Measurements from ENCODE around the gene LRRK1. TPM values are rescaled to one million over a fixed set of nuclear protein-coding genes. Genes with fewer than 3 reads are reported as not detected.

LRRK1 gene
- total RNA-seq, 2 donors from 2014 or later: 18.6 to 20.3 TPM

- Histone ChIP-seq H3K4me3 (no peak overlapping the region), H3K4me1 (replicated peaks) (peaks cover 4% of the 10 kb centered on the region), H3K27me3 (replicated peaks; ENCODE audit: insufficient read depth) (no peaks in the 10 kb centered on the region), H3K27ac (no peak overlapping the region), H3K9me3 (no peaks in the 10 kb centered on the region), H3K36me3 (peaks cover 0 to 6% of the 10 kb centered on the region in 2 donors)
- no peak for DNase-seq (ENCODE audit: low spot score)
- no peak for TF ChIP-seq CTCF (IDR thresholded peaks at IDR 0.05)
- no peak for TF ChIP-seq POLR2AphosphoS5 (IDR thresholded peaks at IDR 0.05)
- intact Hi-C loops (cut with DNase I): no loop called here
- 93% methylated on average over 18 of the region's 19 CpGs for WGBS
Observed at GRCh38 chr15:101064795-101065569, 145.8 kb downstream of the LRRK1 start.

- TF ChIP-seq CTCF (IDR thresholded peaks at IDR 0.05) (no peak), POLR2A (IDR thresholded peaks at IDR 0.05) (no peak), POLR2AphosphoS5 (IDR thresholded peaks at IDR 0.05) (no peak)
- no peaks in the 10 kb centered on the region for H3K27me3 ChIP-seq (replicated peaks; ENCODE audit: insufficient read depth)
- H3K9me3 ChIP-seq: no peaks in the 10 kb centered on the region
- peaks cover 0 to 6% of the 10 kb centered on the region in 2 donors for H3K36me3 ChIP-seq
- intact Hi-C loops (cut with DNase I): no loop called here
- no peak overlapping the region for H3K27ac ChIP-seq
- peaks cover 4% of the 10 kb centered on the region for H3K4me1 ChIP-seq (replicated peaks)
- 89% methylated on average over 27 of the region's 28 CpGs for WGBS
- no peak overlapping the region for H3K4me3 ChIP-seq
- DNase-seq (ENCODE audit: low spot score): no peak
Observed at GRCh38 chr15:101065570-101066221, 146.5 kb downstream of the LRRK1 start.

GRCh38 chr15:101066501-101067408 lies 147.6 kb downstream of the LRRK1 start:
- Histone ChIP-seq H3K9me3 (no peaks in the 10 kb centered on the region), H3K27ac (no peak overlapping the region), H3K36me3 (peaks cover 0 to 6% of the 10 kb centered on the region in 2 donors), H3K4me1 (replicated peaks) (peaks cover 4% of the 10 kb centered on the region), H3K27me3 (replicated peaks; ENCODE audit: insufficient read depth) (no peaks in the 10 kb centered on the region), H3K4me3 (no peak overlapping the region)
- TF ChIP-seq POLR2AphosphoS5 (IDR thresholded peaks at IDR 0.05) (no peak), CTCF (IDR thresholded peaks at IDR 0.05) (no peak), POLR2A (IDR thresholded peaks at IDR 0.05) (no peak)
- no peak for DNase-seq (ENCODE audit: low spot score)
- intact Hi-C loops (cut with DNase I): no loop called here
- WGBS: 89% methylated on average over 24 of the region's 26 CpGs

GRCh38 chr15:101067660-101068522 lies 148.7 kb downstream of the LRRK1 start:
- Histone ChIP-seq H3K36me3 (peaks cover 0 to under 1% of the 10 kb centered on the region in 2 donors), H3K27me3 (replicated peaks; ENCODE audit: insufficient read depth) (no peaks in the 10 kb centered on the region), H3K4me3 (no peak overlapping the region), H3K4me1 (replicated peaks) (peaks cover 4% of the 10 kb centered on the region), H3K9me3 (no peaks in the 10 kb centered on the region), H3K27ac (no peak overlapping the region)
- intact Hi-C loops (cut with DNase I): no loop called here
- TF ChIP-seq POLR2A (IDR thresholded peaks at IDR 0.05) (no peak), POLR2AphosphoS5 (IDR thresholded peaks at IDR 0.05) (no peak), CTCF (IDR thresholded peaks at IDR 0.05) (no peak)
- 91% methylated on average over 14 of the region's 14 CpGs for WGBS
- DNase-seq (ENCODE audit: low spot score): no peak

Measured in prostate gland (tissue), 2 donors.